HG02840 (cell line): ENCODE data around the gene PDZD8.
"Not testable (repeated sequence)": the region's sequence is repeated elsewhere in the genome, so short reads cannot be mapped to it uniquely, and the experiment has no call there.

Experiments used
- ATAC-seq: cut with Tn5 transposase; IDR thresholded peaks from one replicate; pipeline ENCODE4 v1.9.1; 2021; ENCODE audit warnings: mild to moderate bottlenecking, moderate library complexity, moderate number of reproducible peaks; ENCODE audit not compliant: unreplicated experiment, low FRiP score

Gene PDZD8

DNA sequence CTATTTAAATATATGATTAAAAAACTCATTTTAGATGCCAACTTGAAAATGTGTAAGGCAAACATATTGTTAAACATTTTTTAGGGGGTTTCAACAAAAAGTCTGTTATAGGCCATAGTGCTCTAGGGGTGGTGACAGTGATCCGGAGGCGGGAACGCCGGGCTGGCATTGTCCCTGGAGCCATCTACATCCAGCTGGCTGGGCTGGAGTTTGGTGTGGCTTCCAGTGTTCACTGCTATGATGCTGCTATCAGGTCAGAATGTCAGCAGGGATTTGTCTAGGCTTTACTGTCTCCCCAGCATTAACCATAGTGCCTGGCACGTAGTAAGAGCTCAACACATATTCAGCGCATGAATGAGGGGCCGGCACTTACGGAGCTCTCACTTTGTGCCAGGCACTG, 136.2 kb downstream of the PDZD8 start:
- no peak for ATAC-seq

DNA sequence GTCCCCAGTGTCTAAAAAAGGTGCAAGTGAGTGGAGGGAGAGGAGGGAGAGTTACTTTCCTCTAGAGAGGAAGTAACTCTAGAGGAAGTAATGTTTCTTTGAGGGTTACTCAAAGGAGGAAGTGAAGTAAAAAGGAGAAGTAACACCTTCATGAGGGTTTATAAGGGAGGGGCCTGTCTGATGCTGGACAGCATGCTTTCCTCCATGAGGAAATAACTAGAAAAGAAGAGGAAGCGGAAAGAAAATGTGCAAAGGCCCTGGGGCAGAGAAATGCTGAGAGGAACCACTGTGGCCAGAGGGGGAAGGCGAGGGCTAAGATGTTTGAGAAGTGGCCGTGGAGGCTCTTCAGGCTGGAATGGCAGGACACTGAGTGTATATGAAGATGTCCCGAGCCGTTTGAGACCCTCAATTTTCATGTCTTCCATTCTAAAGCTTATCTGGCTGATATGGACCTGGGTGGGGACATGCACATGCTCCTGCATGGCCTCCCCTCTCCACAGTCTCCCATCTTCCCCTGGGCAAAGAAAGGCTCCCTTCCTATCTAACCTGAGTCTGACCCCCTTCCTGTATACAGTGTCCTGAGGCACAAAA, 137.7 kb downstream of the PDZD8 start:
- no peak for ATAC-seq

DNA sequence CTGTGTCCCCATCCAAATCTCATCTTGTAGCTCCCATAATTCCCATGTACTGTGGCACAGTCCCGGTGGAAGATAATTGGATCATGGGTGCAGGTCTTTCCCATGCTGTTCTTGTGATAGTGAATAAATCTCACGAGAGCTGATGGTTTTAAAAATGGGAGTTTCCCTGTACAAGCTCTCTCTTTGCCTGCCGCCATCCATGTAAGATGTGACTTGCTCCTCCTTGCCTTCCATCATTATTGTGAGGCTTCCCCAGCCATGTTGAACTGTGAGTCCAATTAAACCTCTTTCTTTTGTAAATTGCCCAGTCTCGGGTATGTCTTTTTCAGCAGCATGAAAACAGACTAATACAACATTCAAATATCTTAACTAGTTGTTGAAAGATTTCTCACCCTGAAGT, 145.1 kb downstream of the PDZD8 start:
- not testable (repeated sequence) for ATAC-seq

DNA sequence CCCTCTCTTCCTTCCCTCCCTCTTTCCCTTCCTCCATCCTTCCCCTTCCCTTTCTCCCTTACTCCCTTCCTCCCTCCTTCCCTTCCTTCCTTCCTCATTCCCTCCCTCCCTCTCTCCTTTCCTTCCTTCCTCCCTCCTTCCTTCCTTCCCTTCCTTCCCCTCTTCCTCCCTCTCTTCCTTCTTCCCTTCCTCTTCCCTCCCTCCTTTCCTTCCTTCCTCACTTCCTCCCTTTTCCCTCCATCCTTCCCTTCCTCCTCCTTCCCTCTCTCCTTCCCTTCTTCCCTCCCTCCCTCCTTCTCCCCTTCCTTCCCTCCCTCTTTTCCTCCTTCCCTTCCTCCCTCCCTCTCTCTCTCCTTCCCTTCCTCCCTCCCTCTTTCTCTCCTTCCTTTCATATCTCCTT, 147.0 kb downstream of the PDZD8 start:
- ATAC-seq, result no peak
